Epidermal melanocyte (primary cell): ENCODE measurements around the gene PAQR5.
"Not testable (repeated sequence)": the region's sequence is repeated elsewhere in the genome, so short reads cannot be mapped to it uniquely, and the experiment has no call there.

Experiments used
- DNase-seq: peaks from one replicate; pipeline ENCODE4 v3.0.0; 2011; ENCODE audit warnings: low spot score; ENCODE audit not compliant: insufficient read length

Gene PAQR5

GRCh38 chr15:69315402-69316110 lies 16.8 kb downstream of the PAQR5 start:
- DNase-seq = no peak

DNA sequence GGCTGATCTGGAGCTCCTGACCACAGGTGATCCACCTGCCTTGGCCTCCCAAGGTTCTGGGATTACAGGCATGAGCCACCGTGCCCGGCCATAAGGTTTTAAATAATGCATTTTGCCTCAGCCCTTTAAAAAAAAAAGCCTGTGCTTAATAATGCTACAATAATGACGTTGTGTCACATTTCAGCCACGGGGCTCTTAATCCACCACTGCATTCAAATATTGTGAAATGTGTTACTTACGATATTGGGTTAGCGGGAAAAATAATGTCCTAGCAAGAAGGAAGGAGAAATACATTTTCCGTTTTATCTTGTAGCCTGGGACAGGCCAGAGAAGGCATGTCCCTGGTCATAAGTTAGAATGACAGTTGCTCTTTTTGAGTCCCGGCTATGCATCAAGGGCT lies 17.6 kb downstream of the PAQR5 start:
- no peak for DNase-seq

GRCh38 chr15:69317392-69317841 lies 18.7 kb downstream of the PAQR5 start:
- DNase-seq = no peak

GRCh38 chr15:69318033-69318432 lies 19.3 kb downstream of the PAQR5 start:
- DNase-seq = no peak

GRCh38 chr15:69319384-69320375 lies 21.0 kb downstream of the PAQR5 start:
- DNase-seq = no peak

GRCh38 chr15:69320977-69321554 lies 22.4 kb downstream of the PAQR5 start:
- no peak for DNase-seq

- DNase-seq = no peak
Measured at GRCh38 chr15:69323893-69324430, 25.2 kb downstream of the PAQR5 start.

DNA sequence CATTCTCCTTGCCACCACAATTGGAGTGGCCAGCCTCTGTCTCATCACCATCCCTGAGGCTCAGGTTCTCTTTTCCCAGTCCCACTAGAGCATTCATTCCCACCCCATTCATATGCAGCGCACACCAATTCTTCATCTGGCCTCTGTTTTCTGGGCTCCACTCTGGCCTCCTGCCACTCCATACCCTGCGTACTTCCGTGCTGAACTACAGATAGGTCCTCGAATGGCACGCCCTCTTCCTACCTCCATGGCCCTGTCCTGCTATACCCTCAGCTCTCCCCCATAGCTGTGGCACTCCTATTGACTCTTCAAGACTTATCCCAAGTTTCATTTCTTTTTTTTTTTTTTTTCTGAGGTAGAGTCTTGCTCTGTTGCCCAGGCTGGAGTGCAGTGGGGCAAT lies 25.9 kb downstream of the PAQR5 start:
- DNase-seq = no peak

GRCh38 chr15:69325456-69325971 lies 26.8 kb downstream of the PAQR5 start:
- no peak for DNase-seq

DNA sequence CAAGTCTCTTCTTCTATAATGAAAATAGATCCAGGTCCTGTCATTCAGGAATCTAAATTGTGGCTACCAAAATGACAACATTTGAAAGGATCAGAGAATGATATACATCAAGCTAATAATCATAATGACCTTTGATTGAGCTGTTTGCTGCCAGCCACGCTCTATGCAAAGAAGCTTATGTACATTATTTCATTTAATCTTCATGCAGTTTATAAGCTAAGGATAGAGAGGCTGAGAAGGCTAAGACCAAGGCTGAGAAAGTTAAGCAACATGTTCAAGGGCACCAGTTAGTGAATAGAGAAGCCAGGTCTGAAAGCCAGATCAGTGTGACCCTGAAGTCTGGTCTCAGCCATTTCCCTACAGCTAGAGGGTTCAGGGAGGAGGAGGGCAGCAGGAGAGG lies 29.4 kb downstream of the PAQR5 start:
- DNase-seq = no peak

- no peak for DNase-seq
Measured at GRCh38 chr15:69328739-69329138, 30.0 kb downstream of the PAQR5 start.

GRCh38 chr15:69337138-69337537 lies 38.4 kb downstream of the PAQR5 start:
- no peak for DNase-seq

DNA sequence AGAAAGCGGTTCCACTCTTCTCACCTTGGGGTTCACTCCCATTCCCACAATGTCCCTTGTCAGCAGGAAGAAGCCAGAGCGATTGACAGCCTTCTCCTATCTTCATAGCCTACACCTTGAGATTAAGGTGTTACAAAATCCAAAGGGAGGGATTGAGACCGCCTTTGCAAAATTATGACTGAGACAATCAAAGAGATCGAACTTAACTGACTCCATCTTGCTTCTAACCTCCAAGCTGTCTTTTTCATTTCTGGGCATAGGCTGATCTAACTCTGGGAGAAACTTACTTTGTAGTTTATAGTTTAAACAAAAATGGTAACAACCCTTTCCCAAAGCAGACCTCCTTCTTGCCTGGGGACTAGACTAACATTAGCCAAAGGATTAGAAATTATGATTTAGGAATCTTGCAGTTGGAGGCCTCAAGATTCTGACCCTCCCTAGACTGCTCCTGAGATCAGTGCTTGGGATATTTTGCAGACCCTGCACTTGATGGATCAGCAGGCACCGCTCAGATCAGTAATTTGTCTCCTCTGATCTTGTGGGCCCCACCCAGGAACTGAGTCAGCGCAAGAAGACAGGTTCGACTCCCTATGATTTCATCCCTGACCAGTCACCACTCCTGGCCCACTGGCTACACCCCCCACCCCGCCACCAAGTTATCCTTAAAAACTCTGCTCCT lies 40.0 kb downstream of the PAQR5 start:
- DNase-seq = no peak

GRCh38 chr15:69339214-69339543 lies 40.5 kb downstream of the PAQR5 start:
- DNase-seq = not testable (repeated sequence)

- DNase-seq = no peak
Measured at GRCh38 chr15:69340243-69340900, 41.7 kb downstream of the PAQR5 start.

GRCh38 chr15:69341356-69341755 lies 42.6 kb downstream of the PAQR5 start:
- no peak for DNase-seq

DNA sequence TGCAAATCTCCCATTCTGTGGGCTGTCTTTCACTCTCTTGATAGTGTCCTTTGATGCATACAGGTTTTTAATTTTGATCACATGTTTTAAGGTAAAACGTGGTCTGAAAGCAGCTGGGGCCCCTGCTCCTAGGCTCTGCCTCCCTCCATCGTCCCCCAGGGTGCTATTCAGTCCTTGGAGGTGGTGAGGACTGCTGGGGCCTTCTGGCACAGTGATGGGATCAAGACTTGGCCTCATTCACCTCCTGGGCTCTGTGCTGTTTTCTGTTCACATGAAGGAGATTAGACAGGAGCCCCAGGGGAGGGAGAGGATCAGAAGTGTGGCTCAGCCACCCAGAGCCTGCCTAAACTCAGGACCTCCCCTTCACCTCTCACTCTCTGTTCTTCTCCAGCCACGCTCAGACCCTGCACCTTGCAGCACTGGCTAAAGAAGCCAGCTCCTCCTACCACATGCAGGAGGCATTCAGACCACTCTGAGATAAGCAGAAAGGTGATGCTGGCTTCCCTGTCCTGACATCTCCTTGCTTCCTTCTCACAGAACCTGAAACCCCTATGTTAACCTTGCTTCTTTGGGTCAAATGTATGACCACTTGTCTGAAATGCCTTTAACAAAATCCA lies 43.9 kb downstream of the PAQR5 start:
- DNase-seq = no peak

DNA sequence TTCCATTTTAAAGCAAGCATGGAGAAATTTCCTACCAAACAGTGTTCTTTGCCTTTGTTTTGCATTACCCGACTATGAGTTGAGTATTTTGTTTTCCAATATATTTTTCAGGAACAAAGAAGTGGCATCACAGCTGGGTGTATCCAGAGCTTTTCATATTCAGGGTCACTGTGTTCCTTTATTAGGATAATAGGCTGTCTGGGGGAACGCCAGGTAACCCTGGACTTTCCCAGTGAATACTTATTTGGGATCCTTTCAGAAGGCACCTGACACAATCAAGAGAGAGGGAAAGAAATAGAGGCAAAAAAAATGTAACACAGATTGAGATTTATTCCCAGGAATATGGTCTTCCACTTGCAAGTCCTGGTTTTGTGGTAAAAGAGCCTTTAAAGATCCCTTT lies 44.4 kb downstream of the PAQR5 start:
- DNase-seq = no peak

- no peak for DNase-seq
Measured at GRCh38 chr15:69344238-69344637, 45.5 kb downstream of the PAQR5 start.

DNA sequence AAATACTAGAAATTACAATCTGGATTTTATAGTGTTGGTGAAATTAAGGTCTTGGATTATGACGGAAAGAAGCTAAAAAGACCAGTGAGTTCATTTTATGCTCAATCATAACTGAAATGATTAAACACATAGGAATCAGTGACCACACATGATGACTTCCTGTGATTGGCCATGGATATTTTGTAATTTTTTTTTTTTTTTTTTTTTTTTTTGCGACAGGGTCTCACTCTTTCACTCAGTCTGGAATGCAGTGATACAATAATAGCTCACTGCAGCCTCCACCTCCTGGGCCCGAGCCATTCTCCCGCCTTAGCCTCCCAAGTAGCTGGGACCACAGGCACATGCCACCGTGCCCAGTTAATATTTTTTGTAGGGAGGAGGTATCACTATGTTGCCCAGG lies 47.4 kb downstream of the PAQR5 start:
- DNase-seq = no peak
